ENCODE results near the gene ATG7. TPM values are rescaled to one million over a fixed set of nuclear protein-coding genes. Genes with fewer than 3 reads are reported as not detected.

Gene ATG7
- total RNA-seq, 2 donors from 2014 or later: 33.9 to 38.4 TPM

GRCh38 chr3:11602239-11602840 is 330.1 kb downstream of the ATG7 start:
- Mint-ChIP-seq H3K27ac (peak overlapping the region; percentile 76), H3K36me3 (ENCODE audit: low read depth) (peaks cover 51% of the 10 kb centered on the region), H3K4me1 (peaks cover 46% of the 10 kb centered on the region), H3K27me3 (ENCODE audit: insufficient read depth) (no peaks in the 10 kb centered on the region), H3K9me3 (peaks cover 16% of the 10 kb centered on the region), H3K4me3 (no peak overlapping the region)
- no peak for DNase-seq
- H3K27me3 ChIP-seq (ENCODE audit: control insufficient read depth, insufficient read depth, low read length, poor library complexity, severe bottlenecking): no peaks in the 10 kb centered on the region
- H3K36me3 ChIP-seq (ENCODE audit: control insufficient read depth, insufficient read depth, low read length): peaks cover 37% of the 10 kb centered on the region
- WGBS, 2 experiments (ENCODE audit: insufficient coverage in 1 of 2, insufficient read length in 1 of 2): 91 to 94% methylated on average over 6 to 11 of the region's 11 CpGs
- no peak overlapping the region for H3K4me3 ChIP-seq (ENCODE audit: low read length)
- no peak overlapping the region for H3K9ac ChIP-seq (ENCODE audit: extremely low read depth, low read length, poor library complexity, severe bottlenecking)
- TF ChIP-seq CTCF (conservative IDR thresholded peaks at IDR 0.05): no peak
- peaks cover 14% of the 10 kb centered on the region for H3K4me1 ChIP-seq (ENCODE audit: control insufficient read depth, insufficient read depth, low read length)
- peaks cover 17% of the 10 kb centered on the region for H3K9me3 ChIP-seq (ENCODE audit: control insufficient read depth, low read length)
- H3K27ac ChIP-seq (ENCODE audit: low read depth, low read length): peak overlapping the region; percentile 22

GRCh38 chr3:11602886-11603527 is 330.8 kb downstream of the ATG7 start:
- Histone ChIP-seq H3K9me3 (ENCODE audit: control insufficient read depth, low read length) (peaks cover 10% of the 10 kb centered on the region), H3K9ac (ENCODE audit: extremely low read depth, low read length, poor library complexity, severe bottlenecking) (no peak overlapping the region), H3K4me3 (ENCODE audit: low read length) (no peak overlapping the region), H3K36me3 (ENCODE audit: control insufficient read depth, insufficient read depth, low read length) (peaks cover 31% of the 10 kb centered on the region), H3K4me1 (ENCODE audit: control insufficient read depth, insufficient read depth, low read length) (peaks cover 14% of the 10 kb centered on the region), H3K27ac (ENCODE audit: low read depth, low read length) (peak overlapping the region; percentile 54), H3K27me3 (ENCODE audit: control insufficient read depth, insufficient read depth, low read length, poor library complexity, severe bottlenecking) (no peaks in the 10 kb centered on the region)
- Mint-ChIP-seq H3K4me3 (no peak overlapping the region), H3K4me1 (peaks cover 49% of the 10 kb centered on the region), H3K27ac (peak overlapping the region; percentile 77), H3K9me3 (peaks cover 9% of the 10 kb centered on the region), H3K36me3 (ENCODE audit: low read depth) (peaks cover 44% of the 10 kb centered on the region), H3K27me3 (ENCODE audit: insufficient read depth) (no peaks in the 10 kb centered on the region)
- no peak for TF ChIP-seq CTCF (conservative IDR thresholded peaks at IDR 0.05)
- DNase-seq: no peak
- WGBS, 2 experiments (ENCODE audit: insufficient coverage in 1 of 2, insufficient read length in 1 of 2): 90% methylated on average over 3 to 5 of the region's 5 CpGs

- Histone ChIP-seq H3K4me1 (ENCODE audit: control insufficient read depth, insufficient read depth, low read length) (peaks cover 14% of the 10 kb centered on the region), H3K4me3 (ENCODE audit: low read length) (no peak overlapping the region), H3K9ac (ENCODE audit: extremely low read depth, low read length, poor library complexity, severe bottlenecking) (no peak overlapping the region), H3K9me3 (ENCODE audit: control insufficient read depth, low read length) (peaks cover 4% of the 10 kb centered on the region), H3K27me3 (ENCODE audit: control insufficient read depth, insufficient read depth, low read length, poor library complexity, severe bottlenecking) (no peaks in the 10 kb centered on the region), H3K27ac (ENCODE audit: low read depth, low read length) (peak overlapping the region; percentile 54), H3K36me3 (ENCODE audit: control insufficient read depth, insufficient read depth, low read length) (peaks cover 30% of the 10 kb centered on the region)
- Mint-ChIP-seq H3K4me3 (no peak overlapping the region), H3K9me3 (peaks cover 4% of the 10 kb centered on the region), H3K27me3 (ENCODE audit: insufficient read depth) (no peaks in the 10 kb centered on the region), H3K4me1 (peaks cover 53% of the 10 kb centered on the region), H3K36me3 (ENCODE audit: low read depth) (peaks cover 38% of the 10 kb centered on the region), H3K27ac (peak overlapping the region; percentile 77)
- DNase-seq: no peak
- no peak for TF ChIP-seq CTCF (conservative IDR thresholded peaks at IDR 0.05)
- WGBS, 2 experiments (ENCODE audit: insufficient coverage in 1 of 2, insufficient read length in 1 of 2): 82 to 90% methylated on average over 5 to 9 of the region's 9 CpGs
Measured at GRCh38 chr3:11603628-11604027, 331.4 kb downstream of the ATG7 start.
